ENCODE data around the gene AP2A2. TPM values are rescaled to one million over a fixed set of nuclear protein-coding genes. Genes with fewer than 3 reads are reported as not detected.

Gene AP2A2
- total RNA-seq, 1 experiment from 2014 or later: 55.5 TPM

DNA sequence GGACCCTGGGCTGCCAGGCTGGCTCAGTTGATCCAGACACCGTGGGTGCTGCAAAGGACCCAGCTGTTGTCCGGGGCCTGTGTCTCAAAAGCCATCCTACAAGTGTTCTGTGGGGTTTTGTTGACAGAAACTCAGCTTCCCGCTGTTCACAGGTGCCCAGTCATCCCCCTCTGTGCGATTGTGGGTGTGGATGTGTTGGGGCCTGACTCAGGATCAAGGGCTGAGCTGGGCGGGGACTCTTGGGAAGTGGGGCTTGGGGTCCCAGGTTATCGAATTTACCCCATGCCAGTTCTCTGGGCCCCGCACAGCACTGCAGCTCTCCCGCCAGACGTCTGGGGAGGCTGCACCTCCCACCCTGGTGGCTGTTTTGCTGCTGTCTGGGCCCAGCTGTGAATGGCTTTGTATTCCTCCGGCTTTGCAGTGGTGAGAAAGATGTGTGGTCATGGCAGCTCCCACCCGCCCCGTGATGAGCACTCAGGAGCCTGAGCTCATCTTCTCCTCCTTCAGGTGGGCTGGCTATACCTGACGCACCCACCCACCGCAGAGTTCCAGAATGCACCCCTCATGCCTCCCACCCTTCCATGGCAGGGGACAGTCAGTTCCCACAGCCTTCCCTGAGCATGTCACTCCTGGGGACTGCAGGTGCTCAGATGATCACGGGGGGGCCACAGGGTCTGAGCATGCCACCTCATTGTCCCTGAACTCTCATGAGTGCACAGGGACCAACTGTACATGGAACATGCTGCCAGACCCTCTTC, 3.6 kb upstream of the AP2A2 start (continued):
- TF ChIP-seq, protein P1, sequence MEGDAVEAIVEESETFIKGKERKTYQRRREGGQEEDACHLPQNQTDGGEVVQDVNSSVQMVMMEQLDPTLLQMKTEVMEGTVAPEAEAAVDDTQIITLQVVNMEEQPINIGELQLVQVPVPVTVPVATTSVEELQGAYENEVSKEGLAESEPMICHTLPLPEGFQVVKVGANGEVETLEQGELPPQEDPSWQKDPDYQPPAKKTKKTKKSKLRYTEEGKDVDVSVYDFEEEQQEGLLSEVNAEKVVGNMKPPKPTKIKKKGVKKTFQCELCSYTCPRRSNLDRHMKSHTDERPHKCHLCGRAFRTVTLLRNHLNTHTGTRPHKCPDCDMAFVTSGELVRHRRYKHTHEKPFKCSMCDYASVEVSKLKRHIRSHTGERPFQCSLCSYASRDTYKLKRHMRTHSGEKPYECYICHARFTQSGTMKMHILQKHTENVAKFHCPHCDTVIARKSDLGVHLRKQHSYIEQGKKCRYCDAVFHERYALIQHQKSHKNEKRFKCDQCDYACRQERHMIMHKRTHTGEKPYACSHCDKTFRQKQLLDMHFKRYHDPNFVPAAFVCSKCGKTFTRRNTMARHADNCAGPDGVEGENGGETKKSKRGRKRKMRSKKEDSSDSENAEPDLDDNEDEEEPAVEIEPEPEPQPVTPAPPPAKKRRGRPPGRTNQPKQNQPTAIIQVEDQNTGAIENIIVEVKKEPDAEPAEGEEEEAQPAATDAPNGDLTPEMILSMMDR (IDR thresholded peaks at IDR 0.05 in 2 of 3, conservative IDR thresholded peaks at IDR 0.05 in 1 of 3; ENCODE audit: borderline replicate concordance in 1 of 3, insufficient read depth in 1 of 3, low read depth in 2 of 3, low read length in 2 of 3): no peak
- TF ChIP-seq, protein P2, sequence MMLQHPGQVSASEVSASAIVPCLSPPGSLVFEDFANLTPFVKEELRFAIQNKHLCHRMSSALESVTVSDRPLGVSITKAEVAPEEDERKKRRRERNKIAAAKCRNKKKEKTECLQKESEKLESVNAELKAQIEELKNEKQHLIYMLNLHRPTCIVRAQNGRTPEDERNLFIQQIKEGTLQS (IDR thresholded peaks at IDR 0.05): no peak
- TF ChIP-seq, protein P3, sequence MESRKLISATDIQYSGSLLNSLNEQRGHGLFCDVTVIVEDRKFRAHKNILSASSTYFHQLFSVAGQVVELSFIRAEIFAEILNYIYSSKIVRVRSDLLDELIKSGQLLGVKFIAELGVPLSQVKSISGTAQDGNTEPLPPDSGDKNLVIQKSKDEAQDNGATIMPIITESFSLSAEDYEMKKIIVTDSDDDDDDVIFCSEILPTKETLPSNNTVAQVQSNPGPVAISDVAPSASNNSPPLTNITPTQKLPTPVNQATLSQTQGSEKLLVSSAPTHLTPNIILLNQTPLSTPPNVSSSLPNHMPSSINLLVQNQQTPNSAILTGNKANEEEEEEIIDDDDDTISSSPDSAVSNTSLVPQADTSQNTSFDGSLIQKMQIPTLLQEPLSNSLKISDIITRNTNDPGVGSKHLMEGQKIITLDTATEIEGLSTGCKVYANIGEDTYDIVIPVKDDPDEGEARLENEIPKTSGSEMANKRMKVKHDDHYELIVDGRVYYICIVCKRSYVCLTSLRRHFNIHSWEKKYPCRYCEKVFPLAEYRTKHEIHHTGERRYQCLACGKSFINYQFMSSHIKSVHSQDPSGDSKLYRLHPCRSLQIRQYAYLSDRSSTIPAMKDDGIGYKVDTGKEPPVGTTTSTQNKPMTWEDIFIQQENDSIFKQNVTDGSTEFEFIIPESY (IDR thresholded peaks at IDR 0.05; ENCODE audit: extremely low read depth, insufficient replicate concordance, low read length): no peak
- TF ChIP-seq RAD21 (IDR thresholded peaks at IDR 0.05; ENCODE audit: low read depth) (no peak), SIN3A (IDR thresholded peaks at IDR 0.05; ENCODE audit: low read depth) (no peak), JUND (IDR thresholded peaks at IDR 0.05) (no peak), ZNF274 (IDR thresholded peaks at IDR 0.05; ENCODE audit: low read depth, low read length) (no peak), POLR2A (IDR thresholded peaks at IDR 0.05; ENCODE audit: borderline replicate concordance, extremely low read depth, insufficient read depth, insufficient read length) (no peak), SRF (IDR thresholded peaks at IDR 0.05; ENCODE audit: low read depth) (no peak), EZH2 (IDR thresholded peaks at IDR 0.05) (no peak), POLR2AphosphoS5 (IDR thresholded peaks at IDR 0.05; ENCODE audit: low read depth, low read length) (no peak), YY1 (IDR thresholded peaks at IDR 0.05; ENCODE audit: extremely low read depth, insufficient replicate concordance, low read depth, low read length) (no peak), ELF1 (IDR thresholded peaks at IDR 0.05; ENCODE audit: borderline replicate concordance, low read depth) (no peak), EZH2phosphoT487 (IDR thresholded peaks at IDR 0.05; ENCODE audit: borderline replicate concordance) (no peak)
